Measurements from ENCODE around the gene SRSF10.
"Not testable (repeated sequence)": the region's sequence is repeated elsewhere in the genome, so short reads cannot be mapped to it uniquely, and the experiment has no call there.

Gene SRSF10

GRCh38 chr1:23958810-23959460 is 21.2 kb downstream of the SRSF10 start:
- peak; percentile 96 for DNase-seq (ENCODE audit: low read depth)

- not testable (repeated sequence) for DNase-seq (ENCODE audit: low read depth)
Measured at GRCh38 chr1:23958040-23958809, 21.9 kb downstream of the SRSF10 start.

- no peak for DNase-seq (ENCODE audit: low read depth)
Measured at GRCh38 chr1:23957096-23957495, 23.0 kb downstream of the SRSF10 start.

GRCh38 chr1:23953020-23953419 is 27.1 kb downstream of the SRSF10 start:
- no peak for DNase-seq (ENCODE audit: low read depth)

GRCh38 chr1:23947366-23947765 is 32.8 kb downstream of the SRSF10 start:
- no peak for DNase-seq (ENCODE audit: low read depth)

GRCh38 chr1:23936481-23937176 is 43.5 kb downstream of the SRSF10 start:
- DNase-seq (ENCODE audit: low read depth): no peak

GRCh38 chr1:23931491-23931880 is 48.6 kb downstream of the SRSF10 start:
- no peak for DNase-seq (ENCODE audit: low read depth)

GRCh38 chr1:23930861-23931490 is 49.2 kb downstream of the SRSF10 start:
- no peak for DNase-seq (ENCODE audit: low read depth)

GRCh38 chr1:23930270-23930669 is 49.9 kb downstream of the SRSF10 start:
- no peak for DNase-seq (ENCODE audit: low read depth)

GRCh38 chr1:23928789-23929188 is 51.3 kb downstream of the SRSF10 start:
- DNase-seq (ENCODE audit: low read depth): no peak

GRCh38 chr1:23927097-23927496 is 53.0 kb downstream of the SRSF10 start:
- no peak for DNase-seq (ENCODE audit: low read depth)

GRCh38 chr1:23925279-23925678 is 54.8 kb downstream of the SRSF10 start:
- DNase-seq (ENCODE audit: low read depth): no peak

- DNase-seq (ENCODE audit: low read depth): no peak
Measured at GRCh38 chr1:23924601-23925000, 55.5 kb downstream of the SRSF10 start.

GRCh38 chr1:23923592-23924499 is 56.3 kb downstream of the SRSF10 start:
- no peak for DNase-seq (ENCODE audit: low read depth)

GRCh38 chr1:23922321-23922943 is 57.7 kb downstream of the SRSF10 start:
- DNase-seq (ENCODE audit: low read depth): no peak

- DNase-seq (ENCODE audit: low read depth): peak; percentile 83
Measured at GRCh38 chr1:23916209-23917131, 63.7 kb downstream of the SRSF10 start.

- DNase-seq (ENCODE audit: low read depth): no peak
Measured at GRCh38 chr1:23915466-23915865, 64.7 kb downstream of the SRSF10 start.

GRCh38 chr1:23914921-23915320 is 65.2 kb downstream of the SRSF10 start:
- no peak for DNase-seq (ENCODE audit: low read depth)
